Type B pancreatic cell (in vitro differentiated cells): ENCODE data around the gene HDAC8. TPM values are rescaled to one million over a fixed set of nuclear protein-coding genes. Genes with fewer than 3 reads are reported as not detected.

Source experiments
- DNase-seq: peaks from one replicate; pipeline ENCODE4 v3.0.0; 2021; ENCODE audit warnings: mixed read lengths; ENCODE audit not compliant: unreplicated experiment; ENCODE audit errors: extremely low spot score
- H3K27ac Mint-ChIP-seq: 2 replicates; pipeline ENCODE4 v1.8.0; 2021; ENCODE audit warnings: mild to moderate bottlenecking, mixed read lengths
- H3K27me3 Mint-ChIP-seq: 2 replicates; pipeline ENCODE4 v1.8.0; 2021; ENCODE audit warnings: mixed read lengths
- H3K36me3 Mint-ChIP-seq: 2 replicates; pipeline ENCODE4 v1.8.0; 2021; ENCODE audit warnings: mixed read lengths
- H3K4me1 Mint-ChIP-seq: one replicate; pipeline ENCODE4 v1.8.0; 2021; ENCODE audit warnings: mixed read lengths; ENCODE audit not compliant: unreplicated experiment
- H3K4me3 Mint-ChIP-seq: 2 replicates; pipeline ENCODE4 v1.8.0; 2021; ENCODE audit warnings: mild to moderate bottlenecking, mixed read lengths
- H3K9me3 Mint-ChIP-seq: 2 replicates; pipeline ENCODE4 v1.8.0; 2021; ENCODE audit warnings: mixed read lengths
- CTCF ChIP-seq: fragments of 200-600 bp; sonication (generic); conservative IDR thresholded peaks from 2 replicates; pipeline ENCODE4 v1.5.0; 2021; ENCODE audit warnings: antibody characterized with exemption, mild to moderate bottlenecking
- total RNA-seq: library from RNA; stranded (reverse); gene quantifications from 2 replicates; pipeline ENCODE4 v1.2.1, GENCODE V29; 2021; ENCODE audit warnings: low replicate concordance

Gene HDAC8
- total RNA-seq, 1 donor from 2014 or later = 32.4 TPM

- no peak overlapping the region for H3K27ac Mint-ChIP-seq
- H3K9me3 Mint-ChIP-seq = no peaks in the 10 kb centered on the region
- no peak overlapping the region for H3K4me3 Mint-ChIP-seq
- no peaks in the 10 kb centered on the region for H3K27me3 Mint-ChIP-seq
- no peak for DNase-seq
- TF ChIP-seq CTCF = no peak
- H3K4me1 Mint-ChIP-seq = no peaks in the 10 kb centered on the region
- peaks cover 10% of the 10 kb centered on the region for H3K36me3 Mint-ChIP-seq
These were observed 225.3 kb downstream of the HDAC8 start for GRCh38 chrX:72347366-72347765.

- no peak for DNase-seq
- Mint-ChIP-seq H3K27ac (no peak overlapping the region), H3K36me3 (peaks cover 10% of the 10 kb centered on the region), H3K4me1 (no peaks in the 10 kb centered on the region), H3K27me3 (no peaks in the 10 kb centered on the region), H3K9me3 (no peaks in the 10 kb centered on the region), H3K4me3 (no peak overlapping the region)
- TF ChIP-seq CTCF = no peak
These were observed 226.2 kb downstream of the HDAC8 start for GRCh38 chrX:72346302-72346949.

- no peak for TF ChIP-seq CTCF
- Mint-ChIP-seq H3K4me1 (no peaks in the 10 kb centered on the region), H3K27me3 (no peaks in the 10 kb centered on the region), H3K4me3 (no peak overlapping the region), H3K9me3 (peaks cover 5% of the 10 kb centered on the region), H3K36me3 (peaks cover 4% of the 10 kb centered on the region), H3K27ac (no peak overlapping the region)
- no peak for DNase-seq
These were observed 232.0 kb downstream of the HDAC8 start for GRCh38 chrX:72340626-72341025.

DNA sequence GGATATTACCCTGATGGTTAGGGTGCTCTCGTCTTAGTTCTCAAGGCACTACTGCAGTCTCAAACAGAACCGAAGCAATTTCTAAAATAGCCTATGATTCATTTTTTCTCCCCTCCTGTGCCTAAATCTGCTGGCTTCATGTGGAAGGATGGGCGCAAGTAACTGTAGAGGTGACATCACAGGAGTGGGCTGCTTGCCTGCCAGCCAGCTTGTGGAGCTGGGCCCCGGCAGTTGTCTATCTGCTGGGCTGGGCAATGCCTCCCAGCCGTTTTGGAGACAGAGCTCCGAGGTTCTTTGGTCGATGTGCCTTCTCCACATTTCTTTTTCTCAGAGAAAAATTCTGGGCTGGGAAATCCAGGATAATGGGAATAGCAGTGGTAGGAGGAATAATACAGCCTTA, 232.6 kb downstream of the HDAC8 start:
- Mint-ChIP-seq H3K9me3 (peaks cover 5% of the 10 kb centered on the region), H3K27ac (no peak overlapping the region), H3K4me1 (no peaks in the 10 kb centered on the region), H3K36me3 (peaks cover 4% of the 10 kb centered on the region), H3K27me3 (no peaks in the 10 kb centered on the region), H3K4me3 (no peak overlapping the region)
- no peak for DNase-seq
- no peak for TF ChIP-seq CTCF

DNA sequence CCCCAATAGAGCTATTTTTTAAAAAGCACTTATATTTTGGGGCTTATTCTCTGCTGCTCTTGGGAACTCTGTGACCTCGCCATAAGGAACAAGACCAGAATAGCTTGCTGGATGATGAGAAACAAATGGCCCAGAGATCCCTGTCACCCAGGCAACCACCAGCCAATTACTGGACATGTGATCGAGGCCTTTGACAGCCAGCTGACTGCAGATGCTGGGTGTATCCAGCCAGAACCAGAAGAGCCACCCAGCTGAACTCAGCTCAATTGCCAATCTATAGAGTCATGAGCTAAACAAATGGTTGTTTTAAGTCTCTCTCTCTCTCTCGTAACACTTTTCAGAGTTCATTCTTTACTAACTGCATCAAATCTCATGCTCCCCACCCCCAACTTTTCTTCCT, 242.5 kb downstream of the HDAC8 start:
- peaks cover 15% of the 10 kb centered on the region for H3K36me3 Mint-ChIP-seq
- H3K4me3 Mint-ChIP-seq = no peak overlapping the region
- H3K27ac Mint-ChIP-seq = no peak overlapping the region
- DNase-seq = no peak
- no peaks in the 10 kb centered on the region for H3K27me3 Mint-ChIP-seq
- H3K9me3 Mint-ChIP-seq = peaks cover 16% of the 10 kb centered on the region
- H3K4me1 Mint-ChIP-seq = peaks cover 10% of the 10 kb centered on the region
- TF ChIP-seq CTCF = no peak
